ENCODE results near the gene DNAJC13.

- no peak for TF ChIP-seq CTCF (IDR thresholded peaks at IDR 0.05; ENCODE audit: low read depth, low read length, missing input control)
- TF ChIP-seq GABPA (IDR thresholded peaks at IDR 0.05 in 1 of 2, conservative IDR thresholded peaks at IDR 0.05 in 1 of 2): no peak
- no peak for TF ChIP-seq RAD21 (IDR thresholded peaks at IDR 0.05)
- TF ChIP-seq TAF1 (conservative IDR thresholded peaks at IDR 0.05): no peak
- no peak for TF ChIP-seq SP1 (IDR thresholded peaks at IDR 0.05)
- no peak for TF ChIP-seq REST (IDR thresholded peaks at IDR 0.05)
- no peak for TF ChIP-seq HNF4G (IDR thresholded peaks at IDR 0.05)
- no peak for TF ChIP-seq ATF3 (IDR thresholded peaks at IDR 0.05)
- no peak for TF ChIP-seq YY1 (IDR thresholded peaks at IDR 0.05)
- TF ChIP-seq MAX (IDR thresholded peaks at IDR 0.05): no peak
- no peak for TF ChIP-seq ZBTB33 (IDR thresholded peaks at IDR 0.05)
- TF ChIP-seq EGR1 (IDR thresholded peaks at IDR 0.05; ENCODE audit: low read depth in 2 of 2): no peak
- TF ChIP-seq FOXA1 (IDR thresholded peaks at IDR 0.05): no peak
- TF ChIP-seq JUND (IDR thresholded peaks at IDR 0.05): no peak
These were observed 16.0 kb upstream of the DNAJC13 start for GRCh38 chr3:132401255-132401654.

Measured in liver (tissue), 3 donors.